Fibroblast of villous mesenchyme (primary cell): Measurements from ENCODE around the gene RERE. TPM values are rescaled to one million over a fixed set of nuclear protein-coding genes. Genes with fewer than 3 reads are reported as not detected.
"Not testable (repeated sequence)": the region's sequence is repeated elsewhere in the genome, so short reads cannot be mapped to it uniquely, and the experiment has no call there.

Source experiments
- DNase-seq: peaks from one replicate; pipeline ENCODE4 v3.0.0-alpha.2; 2010; ENCODE audit warnings: low read depth
- H3K4me3 ChIP-seq: 2 replicates; pipeline ENCODE4 v1.5.1; 2011; ENCODE audit warnings: low read depth, mild to moderate bottlenecking, low read length
- CTCF ChIP-seq: IDR thresholded peaks from 2 replicates; pipeline ENCODE4 v1.5.1; 2012; ENCODE audit warnings: low read depth, mild to moderate bottlenecking, low read length; ENCODE audit not compliant: insufficient read depth
- total RNA-seq: library from RNA; depleted of rRNA; stranded (reverse); fragments of >200 nt; gene quantifications from 2 replicates; pipeline ENCODE4 v1.2.3, GENCODE V29; 2012

The RERE gene
- total RNA-seq, 1 donor, result 51.4 TPM

DNA sequence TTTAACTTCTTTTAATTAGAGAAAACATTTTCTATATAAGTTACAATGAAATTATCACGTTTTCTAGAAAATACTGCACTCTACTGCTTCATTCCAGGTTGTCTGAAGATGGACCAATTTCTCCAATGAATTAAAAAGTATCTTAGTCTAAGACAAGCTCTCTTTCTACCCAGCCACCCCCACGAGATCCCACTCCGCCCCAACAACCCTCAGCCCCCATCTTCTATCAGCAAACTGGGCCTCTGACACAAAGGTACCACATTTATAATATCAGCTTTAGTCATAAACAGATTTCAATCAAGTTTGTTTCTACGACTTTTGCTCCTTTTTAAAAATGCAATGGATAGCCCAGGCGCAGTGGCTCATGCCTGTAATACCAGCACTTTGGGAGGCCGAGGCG is 117.8 kb downstream of the RERE start:
- H3K4me3 ChIP-seq, result no peak overlapping the region
- DNase-seq, result no peak
- no peak for TF ChIP-seq CTCF

- no peak for DNase-seq
- TF ChIP-seq CTCF, result no peak
- no peak overlapping the region for H3K4me3 ChIP-seq
These were observed 118.4 kb downstream of the RERE start for GRCh38 chr1:8698937-8699447.

DNA sequence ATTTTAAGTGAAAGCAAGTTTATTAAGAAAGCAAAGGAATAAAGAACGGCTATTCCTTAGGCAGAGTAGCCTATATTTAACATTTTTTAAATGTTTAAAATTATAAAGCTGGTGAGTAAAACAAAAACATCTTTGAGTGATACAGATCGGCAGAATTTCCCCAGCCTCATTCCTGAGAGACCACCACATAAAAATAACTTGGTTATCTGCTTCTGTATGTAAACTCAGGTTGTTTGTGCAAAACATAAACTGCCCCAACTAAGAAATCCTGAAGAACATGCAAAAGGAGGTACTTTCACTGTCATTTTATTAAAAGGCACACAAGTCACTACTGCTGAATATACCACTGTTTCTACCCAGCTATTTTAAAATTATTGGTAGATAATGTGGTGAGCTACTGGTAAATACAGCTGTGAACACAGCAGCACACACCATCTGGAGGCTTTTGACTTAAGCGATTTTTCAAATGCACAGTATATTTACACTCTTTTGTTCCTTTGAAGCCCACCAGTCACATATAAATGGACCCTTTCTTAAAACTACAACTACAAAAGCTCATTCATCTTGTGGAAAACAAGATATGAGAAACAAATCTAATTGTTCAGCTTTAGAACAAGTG is 119.3 kb downstream of the RERE start:
- no peak overlapping the region for H3K4me3 ChIP-seq
- TF ChIP-seq CTCF, result no peak
- peak; percentile 62 for DNase-seq

- H3K4me3 ChIP-seq, DNase-seq: not testable (repeated sequence)
These were observed 122.0 kb downstream of the RERE start for GRCh38 chr1:8695442-8695841.

DNA sequence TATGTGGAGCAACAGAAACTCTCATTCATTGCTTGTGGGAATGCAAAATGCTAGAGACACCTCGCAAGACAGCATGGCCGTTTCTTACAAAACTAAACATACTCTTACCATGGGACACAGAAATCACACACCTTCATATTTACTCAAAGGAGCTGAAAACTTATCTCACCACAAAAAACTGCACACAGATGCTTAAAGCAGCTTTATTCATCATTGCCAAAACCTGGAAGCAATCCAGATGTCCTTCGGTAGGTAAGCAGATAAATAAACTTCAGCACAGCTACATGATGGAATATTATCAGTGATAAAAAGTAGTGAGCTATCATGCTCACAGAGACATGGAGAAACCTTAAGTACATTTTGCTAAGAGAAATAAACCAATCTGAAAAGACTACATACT is 124.3 kb downstream of the RERE start:
- H3K4me3 ChIP-seq, result no peak overlapping the region
- TF ChIP-seq CTCF, result no peak
- no peak for DNase-seq

- no peak for DNase-seq
- no peak overlapping the region for H3K4me3 ChIP-seq
- no peak for TF ChIP-seq CTCF
These were observed 125.8 kb downstream of the RERE start for GRCh38 chr1:8691662-8692061.

GRCh38 chr1:8690253-8690525 is 127.3 kb downstream of the RERE start:
- no peak for TF ChIP-seq CTCF
- DNase-seq, result no peak
- H3K4me3 ChIP-seq, result no peak overlapping the region
